K562 (cell line): ENCODE measurements around the gene FAM204A. TPM values are rescaled to one million over a fixed set of nuclear protein-coding genes. Genes with fewer than 3 reads are reported as not detected.

ENCODE experiments used
- ATAC-seq: fragments of 200-7000 bp; cut with Tn5 transposase; 3 replicates; pipeline ENCODE4 v1.9.1; 2020; ENCODE audit warnings: moderate library complexity
- BruUV-seq: library from RNA; stranded (reverse); fragments of 400-500 nt; replicated peaks from 2 replicates; lab custom pipeline; 2021; lab: Mats Ljungman, UMichigan
- CTCF ChIA-PET: fragments of 300-600 bp; formaldehyde crosslinking; extraction: SDS; loops from one replicate; lab custom pipeline; 2021; ENCODE audit warnings: low intra/inter-chr PET ratio; lab: Yijun Ruan, JAX
- POLR2A ChIA-PET: fragments of 300-600, 350-650 bp; sonication (Branson Sonifier 250); formaldehyde crosslinking; extraction: SDS; loops from one replicate; lab custom pipeline; 2021; ENCODE audit warnings: antibody characterized with exemption, inconsistent platforms; lab: Yijun Ruan, JAX
- DNase-seq, 4 experiments: peaks; one replicate each; pipeline versions ENCODE4 v3.0.0 to v3.0.0-alpha.2; 2011 to 2018; ENCODE audit warnings: low spot score in 3 of 4, mixed read lengths in 3 of 4; ENCODE audit errors: extremely low read depth in 1 of 4
- FAIRE-seq: peaks from 2 replicates; lab custom pipeline; 2011; peaks lifted over from hg19 to GRCh38; lab: Jason Lieb, UNC
- H2AFZ ChIP-seq: 2 replicates; pipeline ENCODE4 v1.6.0; 2011; ENCODE audit warnings: low read depth, low read length, control low read depth, inconsistent platforms
- H3K27ac ChIP-seq: fragments of 200-600 bp; 3 replicates; pipeline ENCODE4 v1.8.0; 2011; ENCODE audit warnings: low read depth, mild to moderate bottlenecking, control low read depth, inconsistent platforms, low read length, moderate library complexity, mixed read lengths; ENCODE audit errors: extremely low read depth
- H3K27me3 ChIP-seq, 2 experiments: fragments of 300-600 bp in 1 of 2; 2 replicates in 1 of 2; 3 replicates in 1 of 2; pipeline versions ENCODE4 v1.6.0 to v1.8.0; 2011; ENCODE audit warnings: inconsistent platforms in 2 of 2, low read length in 2 of 2, mild to moderate bottlenecking in 1 of 2, mixed read lengths in 1 of 2, moderate library complexity in 1 of 2; ENCODE audit not compliant: control insufficient read depth in 2 of 2, insufficient read depth in 2 of 2
- H3K36me3 ChIP-seq: fragments of 300-600 bp; 3 replicates; pipeline ENCODE4 v1.8.0; 2011; ENCODE audit warnings: mild to moderate bottlenecking, low read length, inconsistent platforms; ENCODE audit not compliant: control insufficient read depth, insufficient read depth
- H3K4me1 ChIP-seq, 2 experiments: fragments of 200-600 bp in 1 of 2; replicated peaks in 1 of 2; 2 replicates in 1 of 2; 3 replicates in 1 of 2; pipeline versions ENCODE4 v1.5.1 to v1.8.0; 2011; ENCODE audit warnings: inconsistent platforms in 2 of 2, low read length in 2 of 2, mild to moderate bottlenecking in 1 of 2, mixed read lengths in 1 of 2, moderate library complexity in 1 of 2; ENCODE audit not compliant: control insufficient read depth in 2 of 2, insufficient read depth in 2 of 2
- H3K4me2 ChIP-seq: 2 replicates; pipeline ENCODE4 v1.6.1; 2011; ENCODE audit warnings: low read length, control low read depth, inconsistent platforms, mixed read lengths; ENCODE audit not compliant: insufficient read depth
- H3K4me3 ChIP-seq: fragments of 200-600 bp; sonication (generic), shearing (Covaris generic); 2 replicates; pipeline ENCODE4 v1.5.1; 2016; ENCODE audit warnings: control low read depth, inconsistent platforms
- H3K79me2 ChIP-seq: fragments of 200-600 bp; 3 replicates; pipeline ENCODE4 v1.8.0; 2011; ENCODE audit warnings: low read length, inconsistent platforms; ENCODE audit not compliant: control insufficient read depth, insufficient read depth
- H3K9ac ChIP-seq, 2 experiments: 2 replicates each; pipeline versions ENCODE4 v1.6.0 to v1.6.1; 2011; ENCODE audit warnings: low read depth in 2 of 2, low read length in 2 of 2, control low read depth in 1 of 2, inconsistent platforms in 1 of 2, mild to moderate bottlenecking in 1 of 2, mixed read lengths in 1 of 2; ENCODE audit not compliant: insufficient read depth in 1 of 2
- H3K9me1 ChIP-seq: one replicate; pipeline ENCODE4 v1.6.0; 2011; ENCODE audit warnings: inconsistent platforms, mild to moderate bottlenecking, low read length, moderate library complexity; ENCODE audit not compliant: control insufficient read depth, insufficient read depth
- H3K9me3 ChIP-seq: replicated peaks from 2 replicates; pipeline ENCODE4 v1.5.1; 2011; ENCODE audit warnings: low read depth, low read length, inconsistent platforms; ENCODE audit not compliant: control insufficient read depth, insufficient read depth
- H4K20me1 ChIP-seq: replicated peaks from 2 replicates; pipeline ENCODE4 v1.6.1; 2011; ENCODE audit warnings: low read length, inconsistent platforms, mixed read lengths; ENCODE audit not compliant: control insufficient read depth, insufficient read depth
- CBFA2T2 ChIP-seq: fragments of 450-650 bp; conservative IDR thresholded peaks from 2 replicates; pipeline ENCODE4 v1.6.1; 2017; ENCODE audit warnings: mild to moderate bottlenecking
- CEBPZ ChIP-seq: fragments of 150-350 bp; IDR thresholded peaks from 2 replicates; pipeline ENCODE4 v1.6.1; 2014; ENCODE audit warnings: low read depth, mild to moderate bottlenecking, low read length, borderline replicate concordance
- DACH1 ChIP-seq: fragments of 450-650 bp; IDR thresholded peaks from 2 replicates; pipeline ENCODE4 v1.6.1; 2018; ENCODE audit not compliant: partially characterized antibody
- ETV1 ChIP-seq: fragments of 450-650 bp; conservative IDR thresholded peaks from 2 replicates; pipeline ENCODE4 v1.6.1; 2016; ENCODE audit warnings: missing genetic modification characterization, control low read depth, low read depth, missing compliant biosample characterization
- HDAC2 ChIP-seq: fragments of 450-650 bp; IDR thresholded peaks from 2 replicates; pipeline ENCODE4 v1.6.1; 2016; ENCODE audit warnings: mild to moderate bottlenecking
- HDAC6 ChIP-seq: IDR thresholded peaks from 2 replicates; pipeline ENCODE4 v1.6.1; 2012; ENCODE audit warnings: low read depth, mild to moderate bottlenecking, control low read depth, inconsistent platforms, low read length, moderate library complexity
- MLX ChIP-seq, 2 experiments: fragments of 450-650 bp in 1 of 2; sonication (generic) in 1 of 2; formaldehyde crosslinking; conservative IDR thresholded peaks; 2 replicates each; pipeline versions ENCODE4 v1.4.0 to v1.8.1; 2020 to 2022; ENCODE audit warnings: mild to moderate bottlenecking in 1 of 2, missing genetic modification reagents in 1 of 2
- TEAD4 ChIP-seq, 2 experiments: sonication (generic) in 1 of 2; formaldehyde crosslinking in 1 of 2; IDR thresholded peaks; 2 replicates each; pipeline versions ENCODE4 v1.6.1 to v1.8.0; 2012 to 2022; ENCODE audit warnings: borderline replicate concordance in 1 of 2, inconsistent platforms in 1 of 2, low read length in 1 of 2, mild to moderate bottlenecking in 1 of 2, missing genetic modification reagents in 1 of 2
- YBX1 ChIP-seq: fragments of 450-650 bp; IDR thresholded peaks from 2 replicates; pipeline ENCODE4 v1.7.1; 2016; ENCODE audit warnings: mild to moderate bottlenecking
- ZNF253 ChIP-seq: fragments of 250-450 bp; sonication (Bioruptor Pico); conservative IDR thresholded peaks from 2 replicates; pipeline ENCODE4 v1.6.1; 2021; ENCODE audit warnings: mild to moderate bottlenecking
- in situ Hi-C: fragments of 300-500 bp; cut with MboI; formaldehyde crosslinking; loops from 4 replicates; pipeline ENCODE4 v1.15.0; 2018; ENCODE audit warnings: inconsistent platforms, mixed read lengths
- intact Hi-C: fragments of 100-400 bp; cut with micrococcal nuclease; formaldehyde crosslinking; loops from 2 replicates; pipeline ENCODE4 v1.14.2; 2022
- polyA plus RNA-seq, 8 experiments: library from polyadenylated mRNA; depleted of rRNA in 4 of 8; stranded (reverse) in 5 of 8; unstranded in 3 of 8; fragments of >200 nt; fragmentation: Nextera tagmentation in 2 of 8; fragmentation: Illumina TruSeq in 1 of 8; extraction: Ambion mirVana in 2 of 8; extraction: Trizol in 1 of 8; gene quantifications; 2 replicates each; pipeline versions ENCODE4 v1.2.1 to v1.2.3, GENCODE V29; 2011 to 2014; ENCODE audit warnings: inconsistent platforms in 1 of 8, missing spikeins in 1 of 8
- total RNA-seq, 7 experiments: library from RNA; depleted of rRNA in 6 of 7; stranded (reverse); fragments of >200 nt in 6 of 7; fragmentation: Illumina TruSeq in 2 of 7; extraction: Trizol in 2 of 7; gene quantifications; 2 replicates each; pipeline versions ENCODE4 v1.2.1 to v1.2.3, GENCODE V29; 2011 to 2021; ENCODE audit warnings: low replicate concordance in 1 of 7
- TF ChIP-seq, protein P1 (sequence below), 3 experiments: fragments of 200-800 bp in 1 of 3; sonication (Bioruptor generic) in 1 of 3; sonication (generic) in 1 of 3; formaldehyde crosslinking in 1 of 3; IDR thresholded peaks; 2 replicates each; pipeline versions ENCODE4 v1.6.1 to v1.8.0; 2016 to 2022; ENCODE audit warnings: mild to moderate bottlenecking in 2 of 3, missing compliant biosample characterization in 2 of 3, missing genetic modification characterization in 2 of 3, missing genetic modification reagents in 1 of 3
- TF ChIP-seq, protein P2 (sequence below), 2 experiments: IDR thresholded peaks; 2 replicates each; pipeline ENCODE4 v1.6.1; 2012; ENCODE audit warnings: improper control_type of control experiment in 2 of 2, low read depth in 2 of 2, low read length in 2 of 2, borderline replicate concordance in 1 of 2

The FAM204A gene
- total and polyA plus RNA-seq, 9 of the 15 experiments (the other 6 are each of a cell fraction or from before 2014, with no cell fraction given), result 29.0 to 64.5 (median 44.9) TPM

DNA sequence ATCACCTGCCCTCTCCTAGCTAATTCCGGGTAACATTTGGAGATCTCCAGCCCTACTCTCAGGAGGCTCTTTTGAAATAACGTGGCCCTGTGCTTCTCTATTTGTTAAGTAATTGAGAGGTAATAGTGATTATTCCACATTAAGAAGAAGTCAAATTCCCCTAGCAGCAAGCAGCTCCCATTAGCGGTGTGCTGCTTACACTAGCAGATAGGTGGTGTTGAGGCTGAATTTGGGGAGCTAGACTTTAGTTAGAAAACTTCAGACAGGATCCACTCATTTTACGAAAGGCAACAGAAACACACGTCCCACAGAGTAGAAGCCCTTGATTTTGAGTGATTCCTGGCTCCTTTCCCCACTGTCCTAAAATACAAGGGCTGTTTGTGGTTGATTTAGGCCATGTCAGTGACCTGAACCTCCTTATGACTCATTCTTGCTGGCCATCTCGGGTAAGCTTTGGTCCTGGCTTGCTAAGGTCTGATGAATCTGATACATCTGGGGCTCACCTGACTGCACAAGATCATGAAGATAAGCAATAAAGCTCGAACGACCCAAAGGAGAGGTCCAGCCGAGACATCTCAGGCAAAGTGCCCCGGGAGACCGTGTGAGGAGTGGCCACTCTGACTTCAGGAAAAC, 77.2 kb downstream of the FAM204A start (continued):
- TF ChIP-seq CEBPZ, result no peak
- no peak for TF ChIP-seq YBX1

GRCh38 chr10:118264252-118264651, 77.9 kb downstream of the FAM204A start:
- FAIRE-seq, result no peak
- no TSS peak for BruUV-seq
- intact Hi-C loops, result loop anchor here (10.0 kb wide), 1 partner anchor 151 kb away; no protein-coding TSS in a partner anchor
- peaks cover 0 to 7% of the 10 kb centered on the region in 2 experiments; a peak in 4 of 5 replicates for H3K27me3 ChIP-seq
- no peaks in the 10 kb centered on the region for H4K20me1 ChIP-seq
- ATAC-seq, result no peak
- H3K4me1 ChIP-seq, result no peaks in the 10 kb centered on the region
- no peak overlapping the region for H3K4me2 ChIP-seq
- ChIA-PET POLR2A (interaction anchor here (0.6 kb wide), 1 partner anchor 609 kb away, joined by 3 read pairs; no protein-coding TSS in a partner anchor), CTCF (no interaction called here)
- in situ Hi-C loops, result no loop called here
- H3K9me3 ChIP-seq, result no peaks in the 10 kb centered on the region
- no peak overlapping the region for H3K27ac ChIP-seq
- H3K9ac ChIP-seq, result no peak overlapping the region
- H2AFZ ChIP-seq, result no peak overlapping the region
- H3K79me2 ChIP-seq, result no peaks in the 10 kb centered on the region
- no peaks in the 10 kb centered on the region for H3K9me1 ChIP-seq
- no peak overlapping the region for H3K4me3 ChIP-seq
- H3K36me3 ChIP-seq, result no peaks in the 10 kb centered on the region
- no peak for DNase-seq
- TF ChIP-seq ETV1 (tag) (no peak), CBFA2T2 (no peak), ZNF253 (CRISPR knock-in tag) (no peak), HDAC6 (no peak), TEAD4 (IDR thresholded peaks at IDR 0.05; ENCODE audit: low read length) (no peak), TEAD4 (CRISPR knock-in tag; IDR thresholded peaks at IDR 0.05; ENCODE audit: borderline replicate concordance) (no peak), HDAC2 (no peak), MLX (CRISPR knock-in tag; conservative IDR thresholded peaks at IDR 0.05) (no peak), DACH1 (no peak)
- TF ChIP-seq, protein P1, sequence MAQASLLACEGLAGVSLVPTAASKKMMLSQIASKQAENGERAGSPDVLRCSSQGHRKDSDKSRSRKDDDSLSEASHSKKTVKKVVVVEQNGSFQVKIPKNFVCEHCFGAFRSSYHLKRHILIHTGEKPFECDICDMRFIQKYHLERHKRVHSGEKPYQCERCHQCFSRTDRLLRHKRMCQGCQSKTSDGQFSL (CRISPR knock-in tag; IDR thresholded peaks at IDR 0.05), result no peak
- TF ChIP-seq, protein P1 (tag; IDR thresholded peaks at IDR 0.05), result no peak
- TF ChIP-seq, protein P2, sequence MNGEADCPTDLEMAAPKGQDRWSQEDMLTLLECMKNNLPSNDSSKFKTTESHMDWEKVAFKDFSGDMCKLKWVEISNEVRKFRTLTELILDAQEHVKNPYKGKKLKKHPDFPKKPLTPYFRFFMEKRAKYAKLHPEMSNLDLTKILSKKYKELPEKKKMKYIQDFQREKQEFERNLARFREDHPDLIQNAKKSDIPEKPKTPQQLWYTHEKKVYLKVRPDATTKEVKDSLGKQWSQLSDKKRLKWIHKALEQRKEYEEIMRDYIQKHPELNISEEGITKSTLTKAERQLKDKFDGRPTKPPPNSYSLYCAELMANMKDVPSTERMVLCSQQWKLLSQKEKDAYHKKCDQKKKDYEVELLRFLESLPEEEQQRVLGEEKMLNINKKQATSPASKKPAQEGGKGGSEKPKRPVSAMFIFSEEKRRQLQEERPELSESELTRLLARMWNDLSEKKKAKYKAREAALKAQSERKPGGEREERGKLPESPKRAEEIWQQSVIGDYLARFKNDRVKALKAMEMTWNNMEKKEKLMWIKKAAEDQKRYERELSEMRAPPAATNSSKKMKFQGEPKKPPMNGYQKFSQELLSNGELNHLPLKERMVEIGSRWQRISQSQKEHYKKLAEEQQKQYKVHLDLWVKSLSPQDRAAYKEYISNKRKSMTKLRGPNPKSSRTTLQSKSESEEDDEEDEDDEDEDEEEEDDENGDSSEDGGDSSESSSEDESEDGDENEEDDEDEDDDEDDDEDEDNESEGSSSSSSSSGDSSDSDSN (IDR thresholded peaks at IDR 0.05; ENCODE audit: borderline replicate concordance in 1 of 2, low read depth in 2 of 2, low read length in 2 of 2), result no peak
